ENCODE data around the gene TSPAN31.
A peak's percentile ranks its signal among the peaks of the same experiment; 100 is the strongest.

Gene TSPAN31

GRCh38 chr12:57782608-57783465 lies 38.0 kb downstream of the TSPAN31 start, which contains the start of gene TSFM (continued):
- TF ChIP-seq, protein P1, sequence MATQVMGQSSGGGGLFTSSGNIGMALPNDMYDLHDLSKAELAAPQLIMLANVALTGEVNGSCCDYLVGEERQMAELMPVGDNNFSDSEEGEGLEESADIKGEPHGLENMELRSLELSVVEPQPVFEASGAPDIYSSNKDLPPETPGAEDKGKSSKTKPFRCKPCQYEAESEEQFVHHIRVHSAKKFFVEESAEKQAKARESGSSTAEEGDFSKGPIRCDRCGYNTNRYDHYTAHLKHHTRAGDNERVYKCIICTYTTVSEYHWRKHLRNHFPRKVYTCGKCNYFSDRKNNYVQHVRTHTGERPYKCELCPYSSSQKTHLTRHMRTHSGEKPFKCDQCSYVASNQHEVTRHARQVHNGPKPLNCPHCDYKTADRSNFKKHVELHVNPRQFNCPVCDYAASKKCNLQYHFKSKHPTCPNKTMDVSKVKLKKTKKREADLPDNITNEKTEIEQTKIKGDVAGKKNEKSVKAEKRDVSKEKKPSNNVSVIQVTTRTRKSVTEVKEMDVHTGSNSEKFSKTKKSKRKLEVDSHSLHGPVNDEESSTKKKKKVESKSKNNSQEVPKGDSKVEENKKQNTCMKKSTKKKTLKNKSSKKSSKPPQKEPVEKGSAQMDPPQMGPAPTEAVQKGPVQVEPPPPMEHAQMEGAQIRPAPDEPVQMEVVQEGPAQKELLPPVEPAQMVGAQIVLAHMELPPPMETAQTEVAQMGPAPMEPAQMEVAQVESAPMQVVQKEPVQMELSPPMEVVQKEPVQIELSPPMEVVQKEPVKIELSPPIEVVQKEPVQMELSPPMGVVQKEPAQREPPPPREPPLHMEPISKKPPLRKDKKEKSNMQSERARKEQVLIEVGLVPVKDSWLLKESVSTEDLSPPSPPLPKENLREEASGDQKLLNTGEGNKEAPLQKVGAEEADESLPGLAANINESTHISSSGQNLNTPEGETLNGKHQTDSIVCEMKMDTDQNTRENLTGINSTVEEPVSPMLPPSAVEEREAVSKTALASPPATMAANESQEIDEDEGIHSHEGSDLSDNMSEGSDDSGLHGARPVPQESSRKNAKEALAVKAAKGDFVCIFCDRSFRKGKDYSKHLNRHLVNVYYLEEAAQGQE (tag by site-specific recombination; IDR thresholded peaks at IDR 0.05), result peak; percentile 63
- peak; percentile 40; the same call in 1 of the 2 replicates for TF ChIP-seq WT1 (tag by site-specific recombination; IDR thresholded peaks at IDR 0.05)
- TF ChIP-seq ZSCAN4 (tag by site-specific recombination; IDR thresholded peaks at IDR 0.05), result peak; percentile 51
- peak; percentile 98 for TF ChIP-seq ZSCAN30 (tag by site-specific recombination; IDR thresholded peaks at IDR 0.05)
- TF ChIP-seq ZNF777 (tag by site-specific recombination; IDR thresholded peaks at IDR 0.05; ENCODE audit: borderline replicate concordance), result peak; percentile 69; the same call in 1 of the 2 replicates
- peak; percentile 95 for TF ChIP-seq ZNF580 (tag by site-specific recombination; IDR thresholded peaks at IDR 0.05)
- peak; percentile 42; the same call in 1 of the 2 replicates for TF ChIP-seq ZIC2 (tag by site-specific recombination; IDR thresholded peaks at IDR 0.05)
- TF ChIP-seq MYNN (tag by site-specific recombination; IDR thresholded peaks at IDR 0.05; ENCODE audit: borderline replicate concordance), result peak; percentile 37
- TF ChIP-seq ZNF292 (tag by site-specific recombination; IDR thresholded peaks at IDR 0.05; ENCODE audit: borderline replicate concordance, low read depth), result no peak
- peak; percentile 91 for TF ChIP-seq ZNF24 (tag by site-specific recombination; IDR thresholded peaks at IDR 0.05)
- TF ChIP-seq ZNF768 (tag by site-specific recombination; IDR thresholded peaks at IDR 0.05), result no peak
- no peak for TF ChIP-seq HOXA7 (CRISPR knock-in tag; IDR thresholded peaks at IDR 0.05; ENCODE audit: borderline replicate concordance)
- peak; percentile 95 for TF ChIP-seq ZNF561 (tag by site-specific recombination; IDR thresholded peaks at IDR 0.05; ENCODE audit: borderline replicate concordance)
- no peak for TF ChIP-seq ZNF26 (tag by site-specific recombination; IDR thresholded peaks at IDR 0.05)
- TF ChIP-seq ZNF426 (tag by site-specific recombination; IDR thresholded peaks at IDR 0.05), result no peak
- no peak for TF ChIP-seq ZNF571 (tag by site-specific recombination; IDR thresholded peaks at IDR 0.05)
- TF ChIP-seq, protein P2, sequence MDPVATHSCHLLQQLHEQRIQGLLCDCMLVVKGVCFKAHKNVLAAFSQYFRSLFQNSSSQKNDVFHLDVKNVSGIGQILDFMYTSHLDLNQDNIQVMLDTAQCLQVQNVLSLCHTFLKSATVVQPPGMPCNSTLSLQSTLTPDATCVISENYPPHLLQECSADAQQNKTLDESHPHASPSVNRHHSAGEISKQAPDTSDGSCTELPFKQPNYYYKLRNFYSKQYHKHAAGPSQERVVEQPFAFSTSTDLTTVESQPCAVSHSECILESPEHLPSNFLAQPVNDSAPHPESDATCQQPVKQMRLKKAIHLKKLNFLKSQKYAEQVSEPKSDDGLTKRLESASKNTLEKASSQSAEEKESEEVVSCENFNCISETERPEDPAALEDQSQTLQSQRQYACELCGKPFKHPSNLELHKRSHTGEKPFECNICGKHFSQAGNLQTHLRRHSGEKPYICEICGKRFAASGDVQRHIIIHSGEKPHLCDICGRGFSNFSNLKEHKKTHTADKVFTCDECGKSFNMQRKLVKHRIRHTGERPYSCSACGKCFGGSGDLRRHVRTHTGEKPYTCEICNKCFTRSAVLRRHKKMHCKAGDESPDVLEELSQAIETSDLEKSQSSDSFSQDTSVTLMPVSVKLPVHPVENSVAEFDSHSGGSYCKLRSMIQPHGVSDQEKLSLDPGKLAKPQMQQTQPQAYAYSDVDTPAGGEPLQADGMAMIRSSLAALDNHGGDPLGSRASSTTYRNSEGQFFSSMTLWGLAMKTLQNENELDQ (tag by site-specific recombination; IDR thresholded peaks at IDR 0.05; ENCODE audit: low read depth), result no peak
- TF ChIP-seq OVOL3 (tag by site-specific recombination; IDR thresholded peaks at IDR 0.05), result peak; percentile 91
- no peak for TF ChIP-seq ZNF530 (tag by site-specific recombination; IDR thresholded peaks at IDR 0.05; ENCODE audit: low read depth)
- no peak for TF ChIP-seq ZNF362 (tag by site-specific recombination; IDR thresholded peaks at IDR 0.05)
- peak; percentile 18; the same call in 1 of the 2 replicates for TF ChIP-seq ZNF148 (tag by site-specific recombination; IDR thresholded peaks at IDR 0.05; ENCODE audit: borderline replicate concordance)
- TF ChIP-seq GLIS1 (tag by site-specific recombination; IDR thresholded peaks at IDR 0.05), result peak; percentile 67
- peak; percentile 96 for TF ChIP-seq ZXDB (tag by site-specific recombination; IDR thresholded peaks at IDR 0.05)
- 0 out of 2 replicates have a peak, but pooled peaks have one; percentile 47 for TF ChIP-seq ZNF416 (tag by site-specific recombination; IDR thresholded peaks at IDR 0.05)
